ENCODE data around the gene DNAH11. TPM values are rescaled to one million over a fixed set of nuclear protein-coding genes. Genes with fewer than 3 reads are reported as not detected.

Gene DNAH11
- total RNA-seq, 1 experiment from 2014 or later = 1.6 TPM

DNA sequence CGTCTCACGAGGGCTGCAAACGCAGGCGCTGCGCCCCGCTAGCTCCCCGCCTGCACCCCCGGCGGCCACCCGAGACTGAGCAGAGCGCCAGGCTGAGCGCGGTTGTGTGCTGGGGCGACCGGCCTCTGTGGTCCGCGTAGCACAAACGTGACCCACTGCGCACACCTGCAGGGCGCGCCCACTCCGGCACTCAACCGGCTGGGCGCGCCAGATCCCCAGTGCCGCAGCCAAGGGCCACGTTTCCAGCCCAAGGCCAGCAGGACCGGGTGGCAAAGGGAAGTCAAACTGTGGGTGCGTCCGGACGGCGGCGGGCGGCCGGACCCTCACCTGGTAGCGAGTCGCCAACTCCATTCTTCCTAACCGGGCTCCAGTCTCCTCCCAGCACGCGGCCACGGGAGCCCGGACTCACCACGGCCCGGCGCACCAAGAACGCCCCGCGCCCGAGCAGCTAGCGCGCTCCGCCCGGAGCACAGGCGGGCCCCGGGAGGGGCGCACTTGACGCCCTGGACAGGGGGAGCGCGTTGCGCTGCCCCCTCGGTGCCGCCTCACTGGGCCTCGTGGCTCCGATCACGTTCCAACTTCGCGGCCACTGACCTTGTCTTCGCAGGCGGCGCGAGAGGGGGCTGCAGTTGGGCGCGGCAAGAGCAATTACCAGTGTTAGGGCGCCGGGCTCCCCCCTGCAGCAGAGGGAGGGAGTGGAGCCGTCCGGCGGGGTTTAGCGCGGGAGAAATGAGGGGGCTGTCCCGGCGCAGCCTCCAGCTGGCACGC, 402.8 kb downstream of the DNAH11 start, which contains the start of gene CDCA7L:
Gene CDCA7L, minus strand, starts transcription at position 446 of the 768 bp plus-strand sequence. Its CDS starts 95 bp downstream, at position 351.
- Histone ChIP-seq H3K9me2 (replicated peaks; ENCODE audit: low read length) (no peaks in the 10 kb centered on the region), H3F3A (ENCODE audit: low read length, unreplicated experiment) (no peaks in the 10 kb centered on the region), H3K36me3 (ENCODE audit: low read depth, low read length) (no peaks in the 10 kb centered on the region), H3K4me1 (ENCODE audit: insufficient read depth, low read length) (peaks cover 43% of the 10 kb centered on the region), H2AFZ (ENCODE audit: low read length) (peak within 1 kb of the TSS; percentile 81), H3K9ac (ENCODE audit: low read length) (peak within 1 kb of the TSS; percentile 90), H4K20me1 (ENCODE audit: low read length) (peaks cover 20% of the 10 kb centered on the region; the same call in 1 of the 2 replicates), H3K9me3 (ENCODE audit: low read length) (no peaks in the 10 kb centered on the region), H3K4me3 (ENCODE audit: low read length) (peak within 1 kb of the TSS; percentile 97), H3K27me3 (ENCODE audit: low read length) (no peaks in the 10 kb centered on the region), H3K79me2 (ENCODE audit: low read length) (peaks cover 47% of the 10 kb centered on the region), H3K4me2 (ENCODE audit: low read length) (peak within 1 kb of the TSS; percentile 98), H3K27ac (ENCODE audit: low read length) (peak within 1 kb of the TSS; percentile 76)
- ChIA-PET POLR2A (ENCODE audit: unreplicated experiment) (interaction anchor here (0.6 to 0.7 kb wide), 5 partner anchors 16 to 772 kb away, joined by 3 to 4 read pairs (median 3); no protein-coding TSS in a partner anchor), CTCF (no interaction called here)
- DNase-seq = peak; percentile 75
- intact Hi-C loops (cut with micrococcal nuclease) = loop anchor here (1.0 to 5.0 kb wide), 3 partner anchors 16 to 552 kb away; partner anchors contain the start of gene SP4
- BruUV-seq (replicated peaks) = no TSS peak
- TF ChIP-seq EZH2phosphoT487 (IDR thresholded peaks at IDR 0.05; ENCODE audit: borderline replicate concordance, low read length) = no peak
- TF ChIP-seq, protein P1, sequence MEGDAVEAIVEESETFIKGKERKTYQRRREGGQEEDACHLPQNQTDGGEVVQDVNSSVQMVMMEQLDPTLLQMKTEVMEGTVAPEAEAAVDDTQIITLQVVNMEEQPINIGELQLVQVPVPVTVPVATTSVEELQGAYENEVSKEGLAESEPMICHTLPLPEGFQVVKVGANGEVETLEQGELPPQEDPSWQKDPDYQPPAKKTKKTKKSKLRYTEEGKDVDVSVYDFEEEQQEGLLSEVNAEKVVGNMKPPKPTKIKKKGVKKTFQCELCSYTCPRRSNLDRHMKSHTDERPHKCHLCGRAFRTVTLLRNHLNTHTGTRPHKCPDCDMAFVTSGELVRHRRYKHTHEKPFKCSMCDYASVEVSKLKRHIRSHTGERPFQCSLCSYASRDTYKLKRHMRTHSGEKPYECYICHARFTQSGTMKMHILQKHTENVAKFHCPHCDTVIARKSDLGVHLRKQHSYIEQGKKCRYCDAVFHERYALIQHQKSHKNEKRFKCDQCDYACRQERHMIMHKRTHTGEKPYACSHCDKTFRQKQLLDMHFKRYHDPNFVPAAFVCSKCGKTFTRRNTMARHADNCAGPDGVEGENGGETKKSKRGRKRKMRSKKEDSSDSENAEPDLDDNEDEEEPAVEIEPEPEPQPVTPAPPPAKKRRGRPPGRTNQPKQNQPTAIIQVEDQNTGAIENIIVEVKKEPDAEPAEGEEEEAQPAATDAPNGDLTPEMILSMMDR (conservative IDR thresholded peaks at IDR 0.05; ENCODE audit: low read depth, low read length) = no peak
- no peak for TF ChIP-seq EZH2 (IDR thresholded peaks at IDR 0.05; ENCODE audit: low read length, unreplicated experiment)
- peak; percentile 75 for ATAC-seq

DNA sequence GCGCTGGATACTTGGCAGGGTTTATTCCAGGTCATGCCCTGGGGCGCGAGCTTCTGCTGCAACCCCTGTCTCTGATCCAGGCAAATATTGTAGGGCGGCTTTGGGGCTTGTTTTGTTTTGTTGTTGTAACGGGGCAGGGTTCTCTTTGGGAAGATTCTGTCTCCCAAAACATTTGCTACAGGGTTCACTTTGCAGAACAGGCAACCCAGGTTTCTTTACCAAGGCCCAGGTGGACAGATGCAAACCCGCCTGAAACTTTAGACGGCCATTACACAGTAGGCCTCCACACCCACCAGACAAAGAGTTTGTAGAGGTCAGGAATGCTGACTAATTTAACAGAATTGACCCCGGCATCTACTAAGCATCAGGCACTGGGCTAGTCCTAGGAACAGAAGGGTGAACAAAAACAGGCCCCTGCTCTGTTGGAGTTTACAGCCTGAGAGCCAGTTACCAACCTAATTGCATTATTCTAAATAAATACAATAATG, 403.4 kb downstream of the DNAH11 start:
- ChIA-PET POLR2A (ENCODE audit: unreplicated experiment) (interaction anchor here (0.7 kb wide), 1 partner anchor 100 kb away, joined by 3 read pairs; no protein-coding TSS in a partner anchor), CTCF (no interaction called here)
- TF ChIP-seq EZH2phosphoT487 (IDR thresholded peaks at IDR 0.05; ENCODE audit: borderline replicate concordance, low read length) (no peak), EZH2 (IDR thresholded peaks at IDR 0.05; ENCODE audit: low read length, unreplicated experiment) (no peak)
- TF ChIP-seq, protein P1 (conservative IDR thresholded peaks at IDR 0.05; ENCODE audit: low read depth, low read length) = no peak
- H3F3A ChIP-seq (ENCODE audit: low read length, unreplicated experiment) = no peaks in the 10 kb centered on the region
- no peak for ATAC-seq
- peaks cover 41% of the 10 kb centered on the region for H3K4me1 ChIP-seq (ENCODE audit: insufficient read depth, low read length)
- H3K9me2 ChIP-seq (replicated peaks; ENCODE audit: low read length) = no peaks in the 10 kb centered on the region
- H3K9ac ChIP-seq (ENCODE audit: low read length) = peak overlapping the region; percentile 90
- H3K27me3 ChIP-seq (ENCODE audit: low read length) = no peaks in the 10 kb centered on the region
- peak overlapping the region; percentile 81 for H2AFZ ChIP-seq (ENCODE audit: low read length)
- H3K4me3 ChIP-seq (ENCODE audit: low read length) = peak overlapping the region; percentile 97
- intact Hi-C loops (cut with micrococcal nuclease) = loop anchor here (1.0 to 5.0 kb wide), 3 partner anchors 15 to 551 kb away; partner anchors contain the start of gene SP4
- BruUV-seq (replicated peaks) = TSS peak; percentile 7
- DNase-seq = no peak
- H3K27ac ChIP-seq (ENCODE audit: low read length) = peak overlapping the region; percentile 76
- H4K20me1 ChIP-seq (ENCODE audit: low read length) = peaks cover 18% of the 10 kb centered on the region; the same call in 1 of the 2 replicates
- H3K4me2 ChIP-seq (ENCODE audit: low read length) = peak overlapping the region; percentile 98
- H3K9me3 ChIP-seq (ENCODE audit: low read length) = no peaks in the 10 kb centered on the region
- peaks cover 40% of the 10 kb centered on the region for H3K79me2 ChIP-seq (ENCODE audit: low read length)
- no peaks in the 10 kb centered on the region for H3K36me3 ChIP-seq (ENCODE audit: low read depth, low read length)

Data from PC-3 (cell line).